ENCODE data around the gene MARK3. TPM values are rescaled to one million over a fixed set of nuclear protein-coding genes. Genes with fewer than 3 reads are reported as not detected.

The MARK3 gene
- total RNA-seq, 1 donor from 2014 or later = 89.6 TPM

- no peak for DNase-seq
Observed at GRCh38 chr14:103539056-103539825, 154.0 kb downstream of the MARK3 start.

DNA sequence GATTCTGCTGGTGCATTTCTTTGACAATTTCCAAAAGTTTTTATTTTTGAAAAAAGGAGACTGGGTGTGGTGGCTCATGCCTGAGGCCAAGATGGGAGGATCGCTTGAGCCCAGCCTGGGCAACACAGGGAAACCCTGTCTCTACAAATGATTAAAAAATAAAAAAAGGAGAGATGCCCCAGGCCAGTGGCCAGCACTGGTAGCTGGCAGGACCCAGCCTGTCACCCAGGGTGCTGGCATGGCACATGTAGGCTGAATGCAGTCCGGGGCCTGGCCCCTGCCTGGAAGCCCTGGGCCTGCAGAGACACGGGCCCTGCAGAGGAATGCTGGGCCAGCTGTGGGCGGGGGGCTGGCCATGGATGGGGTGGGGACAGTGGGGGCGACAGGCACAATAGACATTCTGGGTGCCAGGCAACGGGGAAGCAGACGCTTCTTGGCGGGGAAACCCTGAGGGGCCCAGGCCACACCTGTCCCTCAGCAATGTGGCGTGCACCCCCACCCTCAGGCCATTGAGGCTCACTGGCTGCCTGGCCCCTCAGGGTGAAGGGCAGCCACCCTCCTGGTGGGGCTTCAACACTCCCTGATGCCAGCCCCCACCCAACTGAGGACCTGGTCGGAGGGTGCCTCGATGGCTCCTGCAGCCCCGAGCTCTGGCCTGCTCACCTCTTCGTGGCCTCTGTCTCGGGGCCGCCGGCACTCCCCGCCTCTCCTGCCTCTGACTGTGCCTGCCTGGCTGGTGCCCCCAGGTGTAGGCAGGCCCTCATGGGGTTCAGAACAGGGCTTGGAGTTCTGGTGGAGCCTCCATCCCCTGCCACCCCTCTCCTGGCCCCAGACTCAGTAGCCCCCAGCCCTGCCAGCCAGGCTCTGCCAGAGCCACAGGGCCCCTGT is 155.8 kb downstream of the MARK3 start:
- DNase-seq = no peak

DNA sequence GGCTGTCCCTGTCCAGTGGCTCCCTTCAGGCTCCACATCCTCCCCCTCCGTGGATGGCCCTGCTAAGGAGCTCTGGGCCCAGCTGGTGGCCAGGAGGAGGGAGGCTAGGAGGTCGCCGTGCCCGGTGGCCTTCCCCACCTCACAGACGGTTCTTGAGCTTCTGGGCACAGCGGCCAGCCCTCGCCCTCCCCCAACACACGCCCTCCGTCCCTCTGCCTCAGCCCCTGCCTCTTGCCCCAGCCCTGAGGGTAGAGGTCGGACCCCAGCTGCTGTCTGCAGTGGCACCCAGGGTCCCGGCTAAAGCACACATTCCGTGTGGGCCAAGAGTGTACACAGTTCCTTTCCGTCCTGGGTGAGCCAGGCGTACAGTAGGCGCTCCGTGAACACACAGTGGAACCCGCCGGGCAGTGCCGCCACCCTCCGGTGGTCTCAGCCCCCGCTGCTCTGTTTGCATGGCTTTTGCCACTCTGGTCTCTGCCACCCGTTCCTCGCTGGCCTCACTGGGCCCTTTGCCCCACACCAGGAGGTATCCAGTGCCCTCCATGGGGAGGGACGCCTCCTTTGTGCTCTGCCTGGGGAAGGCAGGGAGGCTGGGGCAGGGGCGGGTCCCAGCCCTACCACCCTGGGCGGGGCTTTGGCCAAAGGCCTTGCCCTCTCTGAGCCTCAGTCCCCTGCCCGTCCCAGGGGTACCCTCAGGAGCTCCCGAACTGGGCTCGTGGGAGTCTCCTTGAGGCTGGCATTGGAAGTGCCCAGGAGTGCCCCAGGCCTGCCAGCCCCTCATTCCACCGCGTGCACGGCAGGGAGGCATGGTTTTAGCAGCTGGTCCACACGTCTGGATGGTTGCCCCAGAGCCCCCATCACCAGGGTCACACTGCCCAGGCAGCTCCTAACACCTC is 156.7 kb downstream of the MARK3 start:
- no peak for DNase-seq

GRCh38 chr14:103542605-103543088 is 157.4 kb downstream of the MARK3 start:
- DNase-seq = peak; percentile 50

- no peak for DNase-seq
Observed at GRCh38 chr14:103543140-103543539, 157.9 kb downstream of the MARK3 start.

GRCh38 chr14:103543721-103544387 is 158.6 kb downstream of the MARK3 start:
- DNase-seq = no peak

- DNase-seq = peak; percentile 61
Observed at GRCh38 chr14:103544388-103545218, 159.4 kb downstream of the MARK3 start.

- no peak for DNase-seq
Observed at GRCh38 chr14:103545219-103545914, 160.2 kb downstream of the MARK3 start.

- no peak for DNase-seq
Observed at GRCh38 chr14:103545915-103546651, 160.9 kb downstream of the MARK3 start.

- DNase-seq = peak; percentile 45
Observed at GRCh38 chr14:103546652-103547454, 161.6 kb downstream of the MARK3 start.

DNA sequence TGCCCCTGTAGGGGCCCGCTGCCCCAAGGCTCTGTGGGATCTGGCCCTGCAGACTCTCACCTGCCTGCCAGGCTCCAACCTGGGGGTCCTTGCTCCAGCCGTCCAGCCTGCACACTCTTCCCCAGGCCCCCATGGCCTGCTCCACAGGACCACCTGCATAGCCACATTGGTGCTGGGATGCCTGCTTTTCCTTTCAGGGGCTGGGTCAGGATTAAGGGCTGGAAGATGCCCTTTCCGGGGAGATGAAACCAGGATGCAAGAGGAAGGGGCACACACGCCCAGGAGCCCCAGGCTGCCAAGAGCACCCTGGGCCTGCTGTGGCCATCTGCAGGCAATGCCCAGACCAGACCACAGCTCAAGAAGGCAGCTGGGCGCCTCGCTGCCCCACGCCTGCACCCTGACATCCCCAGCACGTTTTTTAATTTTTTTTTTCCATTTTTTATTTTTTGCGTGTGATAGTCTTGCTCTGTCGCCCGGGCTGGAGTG is 162.3 kb downstream of the MARK3 start:
- no peak for DNase-seq

DNA sequence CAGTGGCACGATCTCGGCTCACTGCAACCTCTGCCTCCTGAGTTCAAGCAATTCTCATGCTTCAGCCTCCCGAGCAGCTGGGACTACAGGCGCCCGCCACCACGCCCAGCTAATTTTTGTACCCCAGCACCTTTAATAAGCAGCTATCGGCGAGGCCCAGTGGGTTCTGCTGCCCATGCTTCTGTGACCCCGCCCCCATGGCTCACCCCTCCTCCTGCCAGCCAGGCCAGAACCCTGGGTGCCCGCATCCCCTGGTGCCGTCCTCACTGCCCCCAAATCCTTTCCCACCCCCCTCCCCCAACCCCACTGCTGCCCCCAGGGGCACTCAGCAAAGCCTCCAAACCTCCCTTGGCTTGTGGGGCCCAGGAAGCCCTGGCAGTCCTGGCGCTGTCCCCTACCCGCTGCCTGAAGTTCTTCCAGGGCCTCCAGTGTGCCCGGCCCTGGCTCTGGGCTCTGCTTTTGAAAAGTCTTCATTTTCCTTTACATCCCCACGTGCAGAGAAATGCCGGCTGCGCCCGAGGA is 162.8 kb downstream of the MARK3 start:
- no peak for DNase-seq

- no peak for DNase-seq
Observed at GRCh38 chr14:103548463-103549351, 163.5 kb downstream of the MARK3 start.

GRCh38 chr14:103549361-103550311 is 164.4 kb downstream of the MARK3 start:
- no peak for DNase-seq
